Testis (tissue), 2 donors: ENCODE results near the gene CELSR2.
A peak's percentile ranks its signal among the peaks of the same experiment; 100 is the strongest.

Source experiments
- CTCF ChIP-seq, 3 experiments: fragments of 450-650 bp in 2 of 3; fragments of 200-600 bp in 1 of 3; sonication (generic) in 1 of 3; IDR thresholded peaks; one replicate each; pipeline ENCODE4 v1.5.1; 2016 to 2019; ENCODE audit warnings: antibody characterized with exemption in 3 of 3, mild to moderate bottlenecking in 2 of 3, moderate library complexity in 1 of 3
- POLR2A ChIP-seq: fragments of 450-650 bp; IDR thresholded peaks from one replicate; pipeline ENCODE4 v1.6.1; 2017; ENCODE audit warnings: antibody characterized with exemption, mild to moderate bottlenecking, moderate library complexity

- TF ChIP-seq CTCF (IDR thresholded peaks at IDR 0.05) = peak; percentile 38 to 55 (median 41)
- TF ChIP-seq POLR2A = no peak
These were observed 48.1 kb upstream of the CELSR2 start for GRCh38 chr1:109201123-109201703.
